ENCODE measurements around the gene CCDC186.

DNA sequence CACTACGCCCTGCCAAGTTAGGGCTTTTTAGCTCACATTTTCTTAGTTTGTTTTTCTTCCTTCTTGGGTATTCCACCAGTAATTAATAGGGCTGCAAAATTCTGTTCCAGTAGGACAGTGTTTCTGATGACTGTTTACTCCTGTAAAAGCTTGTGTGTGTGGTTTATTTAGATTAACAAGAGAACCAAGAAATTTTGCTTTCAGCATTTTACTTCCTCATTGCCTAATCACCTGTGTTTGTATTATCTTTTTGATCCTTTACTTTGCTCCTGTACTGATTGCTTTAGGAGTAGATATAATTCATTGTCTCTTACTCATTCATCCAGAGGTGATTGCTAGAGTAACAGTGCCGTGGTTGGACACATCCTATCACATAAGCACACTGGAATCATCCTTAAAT, 32.9 kb upstream of the CCDC186 start:
- no peak for TF ChIP-seq POLR2A (IDR thresholded peaks at IDR 0.05)
- TF ChIP-seq, protein P1, sequence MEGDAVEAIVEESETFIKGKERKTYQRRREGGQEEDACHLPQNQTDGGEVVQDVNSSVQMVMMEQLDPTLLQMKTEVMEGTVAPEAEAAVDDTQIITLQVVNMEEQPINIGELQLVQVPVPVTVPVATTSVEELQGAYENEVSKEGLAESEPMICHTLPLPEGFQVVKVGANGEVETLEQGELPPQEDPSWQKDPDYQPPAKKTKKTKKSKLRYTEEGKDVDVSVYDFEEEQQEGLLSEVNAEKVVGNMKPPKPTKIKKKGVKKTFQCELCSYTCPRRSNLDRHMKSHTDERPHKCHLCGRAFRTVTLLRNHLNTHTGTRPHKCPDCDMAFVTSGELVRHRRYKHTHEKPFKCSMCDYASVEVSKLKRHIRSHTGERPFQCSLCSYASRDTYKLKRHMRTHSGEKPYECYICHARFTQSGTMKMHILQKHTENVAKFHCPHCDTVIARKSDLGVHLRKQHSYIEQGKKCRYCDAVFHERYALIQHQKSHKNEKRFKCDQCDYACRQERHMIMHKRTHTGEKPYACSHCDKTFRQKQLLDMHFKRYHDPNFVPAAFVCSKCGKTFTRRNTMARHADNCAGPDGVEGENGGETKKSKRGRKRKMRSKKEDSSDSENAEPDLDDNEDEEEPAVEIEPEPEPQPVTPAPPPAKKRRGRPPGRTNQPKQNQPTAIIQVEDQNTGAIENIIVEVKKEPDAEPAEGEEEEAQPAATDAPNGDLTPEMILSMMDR (IDR thresholded peaks at IDR 0.05): no peak
- no peak for TF ChIP-seq EP300 (IDR thresholded peaks at IDR 0.05)
- TF ChIP-seq POLR2AphosphoS5 (IDR thresholded peaks at IDR 0.05): no peak

Measured in upper lobe of left lung (tissue), 4 donors.